H1 (cell line): Measurements from ENCODE around the gene CANT1. TPM values are rescaled to one million over a fixed set of nuclear protein-coding genes. Genes with fewer than 3 reads are reported as not detected.

Source experiments
- CTCF ChIA-PET: fragments of 300-600 bp; sonication (Branson Sonifier 250); formaldehyde crosslinking; loops from one replicate; lab custom pipeline; 2021; ENCODE audit not compliant: partially characterized antibody; lab: Charles Lee
- POLR2A ChIA-PET: fragments of 300-600 bp; sonication (Branson Sonifier 250); formaldehyde crosslinking; loops from one replicate; lab custom pipeline; 2021; ENCODE audit warnings: inconsistent platforms; ENCODE audit not compliant: partially characterized antibody; lab: Charles Lee
- DNase-seq, 2 experiments: peaks; one replicate each; pipeline versions ENCODE4 v3.0.0 to v3.0.0-alpha.2; 2010 to 2022; ENCODE audit warnings: low spot score in 2 of 2, low read depth in 1 of 2, mixed read lengths in 1 of 2
- FAIRE-seq: peaks from 2 replicates; lab custom pipeline; 2011; peaks lifted over from hg19 to GRCh38; lab: Jason Lieb, UNC
- H2AFZ ChIP-seq: 2 replicates; pipeline ENCODE4 v1.8.1; 2012; ENCODE audit warnings: low read length, inconsistent platforms
- H2AK5ac ChIP-seq: 2 replicates; pipeline ENCODE4 v1.6.1; 2013; ENCODE audit warnings: low read depth, low read length
- H2BK120ac ChIP-seq: replicated peaks from 2 replicates; pipeline ENCODE3; 2013; ENCODE audit warnings: low read depth, low read length, inconsistent platforms
- H2BK12ac ChIP-seq: 2 replicates; pipeline ENCODE4 v1.6.1; 2013; ENCODE audit warnings: low read depth, low read length
- H2BK15ac ChIP-seq: 2 replicates; pipeline ENCODE4 v1.6.1; 2013; ENCODE audit warnings: low read length
- H2BK20ac ChIP-seq: 2 replicates; pipeline ENCODE4 v1.6.1; 2013; ENCODE audit warnings: low read length
- H2BK5ac ChIP-seq: 2 replicates; pipeline ENCODE4 v1.6.1; 2013; ENCODE audit warnings: low read depth, low read length
- H3K14ac ChIP-seq: 2 replicates; pipeline ENCODE4 v1.6.1; 2013; ENCODE audit warnings: inconsistent platforms; ENCODE audit not compliant: insufficient read length
- H3K18ac ChIP-seq: 2 replicates; pipeline ENCODE4 v1.6.1; 2013; ENCODE audit warnings: low read length; ENCODE audit errors: extremely low read depth
- H3K23ac ChIP-seq: 2 replicates; pipeline ENCODE4 v1.6.1; 2013; ENCODE audit warnings: inconsistent platforms; ENCODE audit not compliant: insufficient read length
- H3K23me2 ChIP-seq: 2 replicates; pipeline ENCODE4 v1.6.1; 2013; ENCODE audit warnings: low read depth, low read length
- H3K27ac ChIP-seq: 2 replicates; pipeline ENCODE4 v1.6.1; 2011; ENCODE audit warnings: low read depth, low read length, inconsistent platforms
- H3K27me3 ChIP-seq, 4 experiments: replicated peaks in 1 of 4; 1 replicate in 1 of 4; 2 replicates in 3 of 4; pipeline versions ENCODE4 v1.6.1 to v1.8.1; 2011 to 2013; ENCODE audit warnings: low read length in 3 of 4, mild to moderate bottlenecking in 3 of 4, inconsistent platforms in 2 of 4, mixed read lengths in 2 of 4, moderate library complexity in 1 of 4; ENCODE audit not compliant: control insufficient read depth in 3 of 4, insufficient read depth in 3 of 4; ENCODE audit errors: extremely low read depth in 1 of 4
- H3K36me3 ChIP-seq, 4 experiments: 2 replicates each; pipeline versions ENCODE4 v1.6.1 to v1.8.1; 2011 to 2013; ENCODE audit warnings: mild to moderate bottlenecking in 4 of 4, low read length in 3 of 4, moderate library complexity in 2 of 4, control low read depth in 1 of 4, inconsistent platforms in 1 of 4; ENCODE audit not compliant: insufficient read depth in 4 of 4, control insufficient read depth in 2 of 4
- H3K4ac ChIP-seq: replicated peaks from 2 replicates; pipeline ENCODE3; 2013; ENCODE audit warnings: low read length, low read depth, mixed read lengths, inconsistent platforms; ENCODE audit not compliant: insufficient read length
- H3K4me1 ChIP-seq, 4 experiments: replicated peaks in 1 of 4; 1 replicate in 1 of 4; 2 replicates in 3 of 4; pipeline versions ENCODE4 v1.6.1 to v1.8.1; 2011 to 2013; ENCODE audit warnings: low read length in 3 of 4, inconsistent platforms in 2 of 4, mixed read lengths in 1 of 4; ENCODE audit not compliant: insufficient read depth in 4 of 4, control insufficient read depth in 3 of 4
- H3K4me2 ChIP-seq, 2 experiments: 2 replicates each; pipeline versions ENCODE4 v1.6.1 to v1.8.1; 2011 to 2013; ENCODE audit warnings: low read depth in 2 of 2, low read length in 2 of 2, control low read depth in 1 of 2, inconsistent platforms in 1 of 2, mild to moderate bottlenecking in 1 of 2; ENCODE audit not compliant: insufficient read depth in 1 of 2
- H3K4me3 ChIP-seq, 4 experiments: fragments of 200-600, 300-600 bp in 1 of 4; sonication (generic), shearing (Covaris generic), sonication (Bioruptor Twin) in 1 of 4; 2 replicates each; pipeline versions ENCODE4 v1.5.1 to v1.8.1; 2011 to 2016; ENCODE audit warnings: low read length in 4 of 4, low read depth in 3 of 4, control low read depth in 2 of 4, inconsistent platforms in 2 of 4, mild to moderate bottlenecking in 2 of 4, mixed read lengths in 1 of 4, moderate library complexity in 1 of 4; ENCODE audit not compliant: insufficient read depth in 2 of 4; ENCODE audit errors: extremely low read depth in 1 of 4
- H3K56ac ChIP-seq: replicated peaks from 2 replicates; pipeline ENCODE3; 2013; ENCODE audit warnings: low read depth, mild to moderate bottlenecking, mixed read lengths, low read length, inconsistent platforms; ENCODE audit not compliant: insufficient read length
- H3K79me1 ChIP-seq: 2 replicates; pipeline ENCODE4 v1.6.1; 2013; ENCODE audit warnings: low read depth, low read length, control low read depth
- H3K79me2 ChIP-seq, 2 experiments: 2 replicates each; pipeline versions ENCODE4 v1.6.1 to v1.8.1; 2012 to 2013; ENCODE audit warnings: low read length in 2 of 2, mild to moderate bottlenecking in 2 of 2, inconsistent platforms in 1 of 2; ENCODE audit not compliant: insufficient read depth in 2 of 2, control insufficient read depth in 1 of 2
- H3K9ac ChIP-seq, 4 experiments: replicated peaks in 1 of 4; 1 replicate in 1 of 4; 2 replicates in 3 of 4; pipeline versions ENCODE4 v1.6.1 to v1.8.1; 2011 to 2013; ENCODE audit warnings: low read depth in 3 of 4, low read length in 3 of 4, control low read depth in 2 of 4, mild to moderate bottlenecking in 2 of 4, moderate library complexity in 2 of 4, inconsistent platforms in 1 of 4; ENCODE audit errors: extremely low read depth in 1 of 4
- H3K9me3 ChIP-seq, 2 experiments: 2 replicates each; pipeline versions ENCODE4 v1.6.1 to v1.8.1; 2012 to 2013; ENCODE audit warnings: mild to moderate bottlenecking in 2 of 2, moderate library complexity in 2 of 2, control low read depth in 1 of 2, inconsistent platforms in 1 of 2, low read depth in 1 of 2, low read length in 1 of 2, mixed read lengths in 1 of 2; ENCODE audit not compliant: insufficient read depth in 2 of 2
- H4K20me1 ChIP-seq, 2 experiments: replicated peaks in 1 of 2; 2 replicates each; pipeline versions ENCODE3 to v1.8.1; 2011 to 2013; ENCODE audit warnings: inconsistent platforms in 2 of 2, low read length in 2 of 2, mild to moderate bottlenecking in 1 of 2; ENCODE audit not compliant: insufficient read depth in 2 of 2, control insufficient read depth in 1 of 2
- H4K5ac ChIP-seq: 2 replicates; pipeline ENCODE4 v1.6.1; 2013; ENCODE audit warnings: low read length, low read depth, mixed read lengths, inconsistent platforms; ENCODE audit not compliant: insufficient read length
- H4K8ac ChIP-seq: 2 replicates; pipeline ENCODE4 v1.8.0; 2013; ENCODE audit warnings: mild to moderate bottlenecking, moderate library complexity, low read length, inconsistent platforms; ENCODE audit not compliant: insufficient read depth; ENCODE audit errors: extremely low read depth
- H4K91ac ChIP-seq: replicated peaks from 2 replicates; pipeline ENCODE3; 2013; ENCODE audit warnings: low read length, mixed read lengths, inconsistent platforms; ENCODE audit not compliant: insufficient read length
- CEBPB ChIP-seq: IDR thresholded peaks from 2 replicates; pipeline ENCODE4 v1.6.1; 2012; ENCODE audit warnings: low read depth, low read length
- SP4 ChIP-seq: IDR thresholded peaks from 2 replicates; pipeline ENCODE4 v1.6.1; 2012; ENCODE audit warnings: low read length, inconsistent platforms
- WGBS, 2 experiments: shearing (Covaris generic) in 1 of 2; methylation state at CpG; one replicate each; pipeline versions ENCODE4 v1.1.6 to v1.1.7; 2013 to 2015; ENCODE audit warnings: low lambda C conversion rate in 2 of 2, mixed read lengths in 2 of 2, inconsistent platforms in 1 of 2, low coverage in 1 of 2, missing lambda C conversion rate in 1 of 2; ENCODE audit not compliant: insufficient replicate concordance in 2 of 2, insufficient coverage in 1 of 2, insufficient read length in 1 of 2; ENCODE audit errors: extremely low coverage in 1 of 2, missing lambda C conversion rate in 1 of 2; 5-methylcytosine and 5-hydroxymethylcytosine counted together
- polyA plus RNA-seq, 7 experiments: library from polyadenylated mRNA; depleted of rRNA in 3 of 7; stranded (reverse) in 5 of 7; unstranded in 2 of 7; fragments of >200 nt in 5 of 7; fragments of 200-250 nt in 2 of 7; gene quantifications; 1 replicate in 5 of 7; 2 replicates in 1 of 7; 4 replicates in 1 of 7; pipeline versions ENCODE4 v1.2.1 to v1.2.3, GENCODE V29; 2011 to 2013; ENCODE audit warnings: missing spikeins in 2 of 7, mixed read lengths in 2 of 7
- total RNA-seq: library from RNA; stranded (reverse); fragmentation: NEBNext Ultra II Directional; extraction: Animal tissue kit (Norgen Biotek cat#: 25700); gene quantifications from 2 replicates; pipeline ENCODE4 v1.2.1, GENCODE V29; 2021

CANT1 gene
- total and polyA plus RNA-seq, 2 of the 8 experiments (the other 6 are each of a cell fraction or from before 2014, with no cell fraction given): 23.0 to 32.6 TPM

GRCh38 chr17:79036596-79036995 lies 27.0 kb upstream of the CANT1 start:
- Histone ChIP-seq H2BK15ac (no peak overlapping the region), H3K4me3 (no peak overlapping the region), H3K36me3 (no peaks in the 10 kb centered on the region), H4K5ac (no peak overlapping the region), H3K56ac (no peak overlapping the region), H2BK20ac (no peak overlapping the region), H3K14ac (no peak overlapping the region), H3K23ac (no peak overlapping the region), H4K91ac (no peak overlapping the region), H3K79me2 (no peaks in the 10 kb centered on the region), H3K27ac (no peak overlapping the region), H3K27me3 (peaks cover 0 to 3% (median 1%) of the 10 kb centered on the region in 4 experiments; a peak in 3 of 7 replicates), H3K4ac (no peak overlapping the region), H3K9ac (no peak overlapping the region), H3K23me2 (no peaks in the 10 kb centered on the region), H3K79me1 (no peaks in the 10 kb centered on the region), H3K18ac (no peak overlapping the region), H3K9me3 (no peaks in the 10 kb centered on the region), H2BK5ac (no peak overlapping the region), H3K4me2 (no peak overlapping the region), H2BK12ac (no peak overlapping the region), H4K20me1 (peaks cover 0 to 2% of the 10 kb centered on the region in 2 experiments), H2BK120ac (no peak overlapping the region), H3K4me1 (no peaks in the 10 kb centered on the region), H2AFZ (no peak overlapping the region), H2AK5ac (no peak overlapping the region), H4K8ac (no peak overlapping the region)
- FAIRE-seq (no peak), DNase-seq (no peak)
- ChIA-PET POLR2A (no interaction called here), CTCF (interaction anchor here (0.6 to 6.8 kb wide), 10 partner anchors 8 to 357 kb away, joined by 3 to 63 read pairs (median 3); no protein-coding TSS in a partner anchor)
- TF ChIP-seq SP4: no peak
- TF ChIP-seq CEBPB: peak; percentile 49; the same call in 1 of the 2 replicates
- WGBS, 2 experiments: 92% methylated on average over 3 of the region's 3 CpGs; no CpG with 5 or more reads in 1 of the 2 experiments
